ENCODE measurements around the gene HNRNPAB. TPM values are rescaled to one million over a fixed set of nuclear protein-coding genes. Genes with fewer than 3 reads are reported as not detected.

HNRNPAB gene
- total and polyA plus RNA-seq, 9 of the 15 experiments (the other 6 are each of a cell fraction or from before 2014, with no cell fraction given) = 34.6 to 425 (median 236) TPM

- no peak for TF ChIP-seq MEIS2 (IDR thresholded peaks at IDR 0.05; ENCODE audit: partially characterized antibody)
- TF ChIP-seq DNMT1 (IDR thresholded peaks at IDR 0.05) = no peak
- TF ChIP-seq BRF1 (IDR thresholded peaks at IDR 0.05; ENCODE audit: borderline replicate concordance, extremely low read depth, insufficient read length) = no peak
- no peak for TF ChIP-seq TCF15 (CRISPR knock-in tag; IDR thresholded peaks at IDR 0.05)
- TF ChIP-seq ZNF3 (CRISPR knock-in tag; IDR thresholded peaks at IDR 0.05) = no peak
- no peak for TF ChIP-seq HSF4 (CRISPR knock-in tag; IDR thresholded peaks at IDR 0.05; ENCODE audit: borderline replicate concordance)
- no peak for TF ChIP-seq MAFG (tag; conservative IDR thresholded peaks at IDR 0.05)
- TF ChIP-seq ZBTB7A (IDR thresholded peaks at IDR 0.05; ENCODE audit: borderline replicate concordance, control insufficient read depth, low read depth, low read length) = peak; percentile 38; the same call in 1 of the 2 replicates
- TF ChIP-seq ZHX1 (conservative IDR thresholded peaks at IDR 0.05; ENCODE audit: low read length) = no peak
- TF ChIP-seq, protein P1, sequence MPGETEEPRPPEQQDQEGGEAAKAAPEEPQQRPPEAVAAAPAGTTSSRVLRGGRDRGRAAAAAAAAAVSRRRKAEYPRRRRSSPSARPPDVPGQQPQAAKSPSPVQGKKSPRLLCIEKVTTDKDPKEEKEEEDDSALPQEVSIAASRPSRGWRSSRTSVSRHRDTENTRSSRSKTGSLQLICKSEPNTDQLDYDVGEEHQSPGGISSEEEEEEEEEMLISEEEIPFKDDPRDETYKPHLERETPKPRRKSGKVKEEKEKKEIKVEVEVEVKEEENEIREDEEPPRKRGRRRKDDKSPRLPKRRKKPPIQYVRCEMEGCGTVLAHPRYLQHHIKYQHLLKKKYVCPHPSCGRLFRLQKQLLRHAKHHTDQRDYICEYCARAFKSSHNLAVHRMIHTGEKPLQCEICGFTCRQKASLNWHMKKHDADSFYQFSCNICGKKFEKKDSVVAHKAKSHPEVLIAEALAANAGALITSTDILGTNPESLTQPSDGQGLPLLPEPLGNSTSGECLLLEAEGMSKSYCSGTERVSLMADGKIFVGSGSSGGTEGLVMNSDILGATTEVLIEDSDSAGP (CRISPR knock-in tag; IDR thresholded peaks at IDR 0.05) = no peak
- no peak for TF ChIP-seq SLC30A9 (CRISPR knock-in tag; IDR thresholded peaks at IDR 0.05)
Observed at GRCh38 chr5:178208540-178209227, 4.4 kb downstream of the HNRNPAB start (continued).

All from K562 (cell line).